Mesenchymal stem cell (in vitro differentiated cells and primary cell): ENCODE measurements around the gene TRIM37.

Experiments
- DNase-seq: peaks from one replicate; pipeline ENCODE4 v3.0.0-alpha.2; 2013
- H2AFZ ChIP-seq: one replicate; pipeline ENCODE4 v1.6.1; 2013; ENCODE audit warnings: low read depth, mild to moderate bottlenecking, control low read depth, inconsistent platforms, low read length, moderate library complexity
- H2AK5ac ChIP-seq: 2 replicates; pipeline ENCODE4 v1.6.1; 2013; ENCODE audit warnings: low read length, moderate library complexity, mild to moderate bottlenecking, inconsistent platforms; ENCODE audit not compliant: severe bottlenecking
- H2BK120ac ChIP-seq: one replicate; pipeline ENCODE4 v1.6.1; 2013; ENCODE audit warnings: low read depth, mild to moderate bottlenecking, inconsistent platforms, low read length, moderate library complexity
- H2BK12ac ChIP-seq, 2 experiments: one replicate each; pipeline ENCODE4 v1.6.1; 2013; ENCODE audit warnings: inconsistent platforms in 2 of 2, low read length in 2 of 2, mild to moderate bottlenecking in 2 of 2, moderate library complexity in 2 of 2, control low read depth in 1 of 2
- H2BK15ac ChIP-seq: one replicate; pipeline ENCODE4 v1.6.1; 2013; ENCODE audit warnings: mild to moderate bottlenecking, low read depth, inconsistent platforms; ENCODE audit not compliant: poor library complexity, severe bottlenecking
- H2BK5ac ChIP-seq: 2 replicates; pipeline ENCODE4 v1.6.1; 2013; ENCODE audit warnings: low read depth, mild to moderate bottlenecking, low read length, control low read depth, inconsistent platforms; ENCODE audit not compliant: poor library complexity, severe bottlenecking
- H3K14ac ChIP-seq, 2 experiments: one replicate each; pipeline ENCODE4 v1.6.1; 2013; ENCODE audit warnings: inconsistent platforms in 2 of 2, low read length in 2 of 2, control low read depth in 1 of 2, mild to moderate bottlenecking in 1 of 2, moderate library complexity in 1 of 2
- H3K18ac ChIP-seq, 2 experiments: one replicate each; pipeline ENCODE4 v1.6.1; 2013; ENCODE audit warnings: inconsistent platforms in 2 of 2, low read length in 2 of 2, control low read depth in 1 of 2, low read depth in 1 of 2, mild to moderate bottlenecking in 1 of 2
- H3K23ac ChIP-seq, 2 experiments: one replicate each; pipeline ENCODE4 v1.6.1; 2013; ENCODE audit warnings: inconsistent platforms in 2 of 2, low read length in 2 of 2, mild to moderate bottlenecking in 2 of 2, moderate library complexity in 2 of 2, control low read depth in 1 of 2
- H3K27ac ChIP-seq: 2 replicates; pipeline ENCODE4 v1.5.1; 2013; ENCODE audit warnings: mild to moderate bottlenecking, moderate library complexity, low read length, control low read depth, inconsistent platforms; ENCODE audit not compliant: poor library complexity, severe bottlenecking
- H3K27me3 ChIP-seq, 2 experiments: 2 replicates each; pipeline versions ENCODE4 v1.6.1 to v1.7.0; 2013; ENCODE audit warnings: low read length in 2 of 2, mild to moderate bottlenecking in 2 of 2, moderate library complexity in 2 of 2, control low read depth in 1 of 2, inconsistent platforms in 1 of 2; ENCODE audit not compliant: control insufficient read depth in 1 of 2, insufficient read depth in 1 of 2
- H3K36me3 ChIP-seq, 2 experiments: 2 replicates each; pipeline versions ENCODE4 v1.6.1 to v1.7.0; 2013; ENCODE audit warnings: low read length in 2 of 2, control low read depth in 1 of 2, inconsistent platforms in 1 of 2, low read depth in 1 of 2, mild to moderate bottlenecking in 1 of 2; ENCODE audit not compliant: insufficient read depth in 2 of 2, control insufficient read depth in 1 of 2
- H3K4ac ChIP-seq, 2 experiments: one replicate each; pipeline ENCODE4 v1.6.1; 2013; ENCODE audit warnings: inconsistent platforms in 2 of 2, low read length in 2 of 2, mild to moderate bottlenecking in 2 of 2, moderate library complexity in 2 of 2, control low read depth in 1 of 2, low read depth in 1 of 2
- H3K4me1 ChIP-seq: 2 replicates; pipeline ENCODE4 v1.6.1; 2013; ENCODE audit warnings: low read depth, low read length, control low read depth; ENCODE audit not compliant: control insufficient read depth, insufficient read depth
- H3K4me2 ChIP-seq: 2 replicates; pipeline ENCODE4 v1.6.1; 2013; ENCODE audit warnings: low read length, mild to moderate bottlenecking, inconsistent platforms; ENCODE audit not compliant: poor library complexity, severe bottlenecking
- H3K4me3 ChIP-seq, 2 experiments: 2 replicates each; pipeline versions ENCODE4 v1.5.1 to v1.7.0; 2013; ENCODE audit warnings: low read length in 2 of 2, mild to moderate bottlenecking in 2 of 2, control low read depth in 1 of 2, low read depth in 1 of 2; ENCODE audit not compliant: insufficient read depth in 1 of 2
- H3K79me1 ChIP-seq: replicated peaks from 2 replicates; pipeline ENCODE4 v1.6.1; 2013; ENCODE audit warnings: mild to moderate bottlenecking, control low read depth, low read length, inconsistent platforms; ENCODE audit not compliant: poor library complexity, severe bottlenecking
- H3K9ac ChIP-seq: 2 replicates; pipeline ENCODE4 v1.7.0; 2013; ENCODE audit warnings: mild to moderate bottlenecking, low read length, moderate library complexity
- H3K9me3 ChIP-seq: 2 replicates; pipeline ENCODE4 v1.7.0; 2013; ENCODE audit warnings: mild to moderate bottlenecking, low read length; ENCODE audit not compliant: control insufficient read depth
- H4K8ac ChIP-seq: one replicate; pipeline ENCODE4 v1.6.1; 2013; ENCODE audit warnings: inconsistent platforms, mild to moderate bottlenecking, low read length, moderate library complexity
- H4K91ac ChIP-seq: one replicate; pipeline ENCODE4 v1.6.1; 2013; ENCODE audit warnings: mild to moderate bottlenecking, low read length, inconsistent platforms
- WGBS: methylation state at CpG from one replicate; pipeline ENCODE4 v1.1.7; 2013; ENCODE audit warnings: mixed read lengths; 5-methylcytosine and 5-hydroxymethylcytosine counted together

TRIM37 gene

GRCh38 chr17:58999500-58999899 lies 107.2 kb downstream of the TRIM37 start:
- no CpG with 5 or more reads among the region's 1 CpG for WGBS
- no peak for DNase-seq
- Histone ChIP-seq H3K4me3 (no peak overlapping the region), H3K4ac (no peak overlapping the region), H3K9ac (no peak overlapping the region), H2AFZ (no peak overlapping the region), H2AK5ac (no peak overlapping the region), H3K27ac (no peak overlapping the region), H3K79me1 (peaks cover 4% of the 10 kb centered on the region), H2BK5ac (no peak overlapping the region), H3K4me1 (peaks cover 12% of the 10 kb centered on the region), H3K4me2 (no peak overlapping the region), H3K14ac (no peak overlapping the region), H2BK15ac (no peak overlapping the region), H2BK12ac (no peak overlapping the region), H4K91ac (no peak overlapping the region), H3K23ac (no peak overlapping the region), H3K18ac (no peak overlapping the region), H2BK120ac (no peak overlapping the region), H3K27me3 (no peaks in the 10 kb centered on the region), H3K9me3 (no peaks in the 10 kb centered on the region), H4K8ac (no peak overlapping the region), H3K36me3 (peaks cover 9 to 29% of the 10 kb centered on the region in 2 experiments)

- H3K4me3 ChIP-seq, result no peak overlapping the region
- no peak overlapping the region for H2BK5ac ChIP-seq
- H3K27ac ChIP-seq, result peak overlapping the region; percentile 32
- H3K9me3 ChIP-seq, result no peaks in the 10 kb centered on the region
- H4K8ac ChIP-seq, result no peak overlapping the region
- no peak overlapping the region for H2AK5ac ChIP-seq
- 99% methylated on average over 4 of the region's 4 CpGs for WGBS
- H3K36me3 ChIP-seq, result peaks cover 9 to 29% of the 10 kb centered on the region in 2 experiments
- no peak overlapping the region for H2BK12ac ChIP-seq
- H3K4ac ChIP-seq, result no peak overlapping the region
- no peak overlapping the region for H2BK15ac ChIP-seq
- H3K9ac ChIP-seq, result no peak overlapping the region
- no peak for DNase-seq
- no peak overlapping the region for H3K18ac ChIP-seq
- no peak overlapping the region for H4K91ac ChIP-seq
- H2BK120ac ChIP-seq, result no peak overlapping the region
- H2AFZ ChIP-seq, result no peak overlapping the region
- H3K79me1 ChIP-seq, result peaks cover 6% of the 10 kb centered on the region
- no peak overlapping the region for H3K4me2 ChIP-seq
- peaks cover 12% of the 10 kb centered on the region for H3K4me1 ChIP-seq
- no peak overlapping the region for H3K23ac ChIP-seq
- H3K14ac ChIP-seq, result no peak overlapping the region
- no peaks in the 10 kb centered on the region for H3K27me3 ChIP-seq
Observed at GRCh38 chr17:58998871-58999270, 107.8 kb downstream of the TRIM37 start.

DNA sequence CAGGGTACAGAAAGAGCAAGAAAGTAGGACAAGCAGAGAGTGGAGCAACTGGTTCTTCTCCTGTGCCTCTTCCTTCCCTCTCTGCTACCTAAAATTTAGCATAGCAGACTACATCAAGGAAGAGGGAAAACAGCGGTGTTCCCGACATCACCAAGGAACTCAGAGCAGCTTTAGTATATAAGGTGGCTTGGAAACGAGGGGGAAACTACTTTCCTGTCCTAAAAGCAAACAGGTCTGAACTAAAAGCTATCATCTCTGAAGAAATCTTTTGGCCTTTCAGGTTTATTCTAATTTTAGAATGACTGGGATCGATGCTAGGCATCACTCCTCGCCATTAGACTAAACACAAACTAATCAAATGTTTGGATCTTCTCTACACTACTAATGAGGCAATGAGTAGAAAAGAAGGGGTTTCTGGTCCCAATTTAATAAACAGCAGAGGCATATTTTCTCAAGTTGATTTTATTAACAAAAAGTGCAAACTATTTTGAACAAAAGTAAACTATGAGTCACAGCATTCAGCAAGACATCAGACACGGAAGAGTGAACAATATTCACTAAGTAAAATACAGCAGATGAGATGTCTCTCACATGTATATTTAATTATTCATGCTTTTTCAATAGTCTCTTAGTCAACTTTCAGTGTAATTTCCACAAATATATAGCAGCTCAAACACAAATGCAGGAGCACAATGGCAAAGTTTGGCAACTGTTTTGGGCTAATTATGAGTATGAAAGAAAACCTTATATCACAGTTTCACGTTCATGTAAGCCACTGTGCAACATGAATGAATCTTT lies 108.7 kb downstream of the TRIM37 start:
- WGBS, result 100% methylated on average over 3 of the region's 7 CpGs
- DNase-seq, result peak; percentile 26
- no peak overlapping the region for H3K18ac ChIP-seq

DNA sequence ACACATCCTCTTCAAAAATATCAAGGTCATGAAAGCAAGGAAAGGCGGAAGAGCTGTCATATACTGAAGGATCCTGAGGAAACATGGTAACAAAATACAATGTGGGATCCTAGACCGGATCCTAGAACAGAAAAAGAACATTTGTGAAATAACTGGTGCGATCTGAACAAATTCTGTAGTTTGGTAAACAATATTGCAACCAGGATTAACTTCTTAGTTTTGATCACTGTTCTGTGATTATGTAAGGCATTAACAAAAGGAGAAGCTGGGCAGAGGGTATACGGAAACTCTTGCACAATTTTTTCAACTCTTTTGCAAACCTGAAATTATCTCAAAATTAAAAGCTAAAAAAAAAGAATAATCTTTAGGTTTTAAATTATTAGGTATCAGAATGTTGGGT lies 109.7 kb downstream of the TRIM37 start:
- DNase-seq, result no peak
- Histone ChIP-seq H3K4me3 (no peak overlapping the region), H2BK15ac (no peak overlapping the region), H3K4ac (no peak overlapping the region), H3K14ac (no peak overlapping the region), H3K18ac (no peak overlapping the region), H2BK5ac (no peak overlapping the region), H4K91ac (no peak overlapping the region), H4K8ac (no peak overlapping the region), H3K79me1 (peaks cover 5% of the 10 kb centered on the region), H3K36me3 (peaks cover 9 to 29% of the 10 kb centered on the region in 2 experiments), H3K4me2 (no peak overlapping the region), H3K4me1 (peaks cover 10% of the 10 kb centered on the region), H3K27ac (no peak overlapping the region), H3K27me3 (no peaks in the 10 kb centered on the region), H3K9ac (no peak overlapping the region), H2AFZ (no peak overlapping the region), H3K23ac (no peak overlapping the region), H2BK12ac (no peak overlapping the region), H2AK5ac (no peak overlapping the region), H3K9me3 (no peaks in the 10 kb centered on the region), H2BK120ac (no peak overlapping the region)
- 90% methylated on average over 3 of the region's 4 CpGs for WGBS

More for the DNA sequence above, 108.7 kb downstream of the TRIM37 start:
- Histone ChIP-seq H3K27me3 (no peaks in the 10 kb centered on the region), H3K14ac (no peak overlapping the region), H3K27ac (peak overlapping the region; percentile 34), H3K4ac (no peak overlapping the region), H2BK15ac (no peak overlapping the region), H2BK120ac (no peak overlapping the region), H3K4me3 (no peak overlapping the region), H2AK5ac (peak overlapping the region; percentile 94), H3K9me3 (no peaks in the 10 kb centered on the region), H4K91ac (no peak overlapping the region), H3K23ac (no peak overlapping the region), H2BK5ac (no peak overlapping the region), H4K8ac (no peak overlapping the region), H3K9ac (no peak overlapping the region), H3K4me1 (peaks cover 11% of the 10 kb centered on the region), H2AFZ (no peak overlapping the region), H3K36me3 (peaks cover 9 to 29% of the 10 kb centered on the region in 2 experiments), H2BK12ac (no peak overlapping the region), H3K79me1 (peaks cover 6% of the 10 kb centered on the region), H3K4me2 (no peak overlapping the region)
